Fibroblast of skin of left quadriceps (primary cell): ENCODE results near the gene EYS.
A peak's percentile ranks its signal among the peaks of the same experiment; 100 is the strongest.
"Not testable (repeated sequence)": the region's sequence is repeated elsewhere in the genome, so short reads cannot be mapped to it uniquely, and the experiment has no call there.

Source experiments
- DNase-seq, 2 experiments: peaks; one replicate each; pipeline ENCODE4 v3.0.0-alpha.2; 2013; ENCODE audit warnings: low read depth in 2 of 2

The EYS gene

DNA sequence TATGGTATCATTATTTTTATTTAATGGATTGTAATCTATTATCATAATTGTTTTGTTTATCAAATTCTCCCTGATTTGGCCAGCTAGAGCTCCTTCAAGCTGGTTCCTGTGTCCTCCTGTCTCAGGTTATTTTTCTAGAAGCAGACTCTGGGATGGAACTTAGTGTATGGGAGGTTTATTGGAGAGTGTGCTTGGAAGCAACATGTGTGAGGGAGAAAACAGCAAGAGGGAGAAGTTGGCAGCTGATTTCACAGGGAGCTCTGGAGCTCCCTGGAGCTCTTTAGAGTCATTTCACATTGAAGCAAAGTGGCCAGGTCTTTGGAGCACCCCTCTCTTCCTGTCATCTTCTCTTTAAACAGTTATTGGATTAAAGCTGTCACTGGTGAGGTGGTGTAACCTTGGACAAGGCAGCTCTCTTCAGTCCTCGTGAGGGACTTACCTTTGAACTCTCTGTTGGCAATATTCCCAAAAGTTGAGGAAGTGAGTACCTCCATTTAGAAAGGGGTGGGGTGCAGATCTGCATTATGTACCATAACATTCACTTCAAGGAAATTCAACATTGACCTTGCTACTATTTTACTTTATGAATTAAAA lies 1967.8 kb downstream of the EYS start:
- no peak for DNase-seq

- DNase-seq = not testable (repeated sequence)
Observed at GRCh38 chr6:63738190-63738589, 1968.8 kb downstream of the EYS start.

DNA sequence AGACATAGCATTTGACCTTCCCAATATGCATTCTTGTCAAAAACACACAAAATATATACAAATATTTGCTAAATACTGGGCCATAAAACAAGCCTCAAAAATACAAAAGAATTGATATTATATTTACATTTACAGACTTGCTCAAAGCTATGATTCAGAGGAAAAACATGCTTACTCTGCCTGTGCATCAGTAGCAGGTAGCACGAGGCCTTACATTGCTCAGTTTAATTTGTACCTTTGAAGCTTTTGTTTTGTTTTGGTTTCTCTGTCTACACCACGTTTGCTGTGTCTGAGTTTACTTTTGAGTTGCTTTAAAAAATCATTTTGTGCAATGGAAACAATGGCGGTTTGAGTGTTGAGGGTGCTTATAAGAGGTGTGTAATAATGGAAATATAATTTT lies 1972.1 kb downstream of the EYS start:
- no peak for DNase-seq

DNA sequence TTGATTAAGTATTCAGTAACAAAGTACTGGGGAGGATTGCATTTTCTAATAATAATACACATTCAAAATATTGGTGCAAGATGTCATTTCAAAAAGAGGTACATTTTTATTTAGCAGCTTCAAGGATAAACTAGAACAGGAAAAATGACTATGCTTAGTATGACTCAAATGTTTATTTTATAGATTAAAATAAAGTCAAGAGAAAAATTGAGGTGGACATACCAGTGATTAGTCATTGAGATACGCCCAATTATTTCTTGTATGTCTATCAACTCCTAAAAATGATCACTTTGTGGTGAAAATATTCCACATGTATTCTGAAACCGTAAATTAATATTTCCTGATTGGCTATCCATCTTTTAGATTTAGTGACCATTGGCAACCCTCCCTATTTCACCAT lies 1974.7 kb downstream of the EYS start:
- DNase-seq = no peak

DNA sequence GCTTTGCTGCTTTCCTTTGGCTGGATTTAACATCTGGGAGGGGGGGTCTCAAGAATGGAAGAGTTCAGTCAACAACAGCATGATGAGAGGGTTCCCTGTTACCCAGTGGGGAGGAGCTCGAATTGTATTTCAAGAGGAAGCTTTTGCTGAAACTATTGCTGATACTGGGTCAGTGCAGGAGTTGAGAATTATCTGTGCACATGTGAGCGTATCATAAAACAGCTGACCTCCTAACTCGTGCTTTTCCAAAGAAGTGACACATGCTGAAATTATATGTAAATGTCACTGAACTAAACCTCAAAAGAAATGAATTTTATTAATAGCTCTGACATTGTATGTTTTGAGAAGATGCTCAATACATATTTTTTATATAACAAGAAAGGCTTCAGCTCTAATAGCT lies 1975.1 kb downstream of the EYS start:
- DNase-seq = no peak

DNA sequence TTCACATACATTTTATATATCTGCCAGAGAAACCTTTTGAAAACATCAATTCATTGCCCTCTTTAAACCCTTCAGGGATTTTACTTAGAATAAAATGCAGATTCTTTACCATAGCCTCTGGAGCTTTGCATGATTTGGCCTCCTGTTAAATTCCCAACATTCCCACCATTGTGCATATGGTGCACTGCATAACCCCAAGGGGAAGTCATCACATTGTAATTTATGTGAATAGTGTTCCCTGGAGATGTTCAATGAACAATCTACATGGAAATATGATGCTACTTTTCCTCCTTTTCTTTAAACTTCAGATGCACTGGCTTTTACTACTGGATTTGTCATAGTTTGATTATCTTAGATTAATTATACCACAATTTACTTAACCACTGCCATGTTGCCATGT lies 1976.7 kb downstream of the EYS start:
- DNase-seq = peak; percentile 29 to 33

DNA sequence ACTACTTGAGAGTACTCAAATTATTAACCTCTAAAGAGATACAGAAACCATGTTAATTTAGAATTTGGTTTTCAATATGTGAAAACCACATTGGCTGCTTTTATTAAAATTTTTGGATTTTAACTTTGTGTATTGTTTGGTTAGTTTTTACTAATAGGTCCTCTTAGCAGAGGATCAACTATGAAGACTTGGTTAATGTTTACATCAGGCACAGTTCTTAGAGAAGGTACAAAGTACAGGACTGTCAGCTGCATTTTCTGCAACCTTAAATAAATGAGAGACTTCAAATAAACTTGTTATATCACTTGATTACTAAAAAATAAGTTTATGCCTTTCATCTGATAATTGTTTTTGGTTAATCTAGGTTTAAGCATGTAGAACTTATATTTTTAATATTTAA lies 1982.3 kb downstream of the EYS start:
- DNase-seq = no peak

DNA sequence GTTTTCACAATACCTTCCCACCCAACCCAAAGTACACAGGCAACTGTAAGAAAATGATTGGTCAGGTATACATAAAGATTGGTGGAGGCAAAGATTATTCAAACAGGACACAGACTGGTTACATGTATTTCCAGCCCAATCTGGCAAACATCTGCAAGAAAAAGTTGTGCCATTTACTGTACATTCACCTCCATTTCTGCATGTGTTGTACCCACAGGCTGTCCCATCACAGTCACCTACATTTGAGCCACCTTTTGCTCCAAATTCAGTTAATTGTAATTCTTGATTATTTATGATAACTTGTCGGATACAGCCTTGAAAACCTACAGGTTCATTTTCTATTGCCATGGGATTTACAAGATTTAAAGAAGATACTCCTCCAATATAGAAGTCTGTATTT lies 1985.8 kb downstream of the EYS start:
- DNase-seq = no peak

GRCh38 chr6:63716169-63716568 lies 1990.9 kb downstream of the EYS start:
- no peak for DNase-seq

- no peak for DNase-seq
Observed at GRCh38 chr6:63714091-63714490, 1992.9 kb downstream of the EYS start.

GRCh38 chr6:63713332-63713731 lies 1993.7 kb downstream of the EYS start:
- DNase-seq = no peak

GRCh38 chr6:63709148-63709547 lies 1997.9 kb downstream of the EYS start:
- no peak for DNase-seq

DNA sequence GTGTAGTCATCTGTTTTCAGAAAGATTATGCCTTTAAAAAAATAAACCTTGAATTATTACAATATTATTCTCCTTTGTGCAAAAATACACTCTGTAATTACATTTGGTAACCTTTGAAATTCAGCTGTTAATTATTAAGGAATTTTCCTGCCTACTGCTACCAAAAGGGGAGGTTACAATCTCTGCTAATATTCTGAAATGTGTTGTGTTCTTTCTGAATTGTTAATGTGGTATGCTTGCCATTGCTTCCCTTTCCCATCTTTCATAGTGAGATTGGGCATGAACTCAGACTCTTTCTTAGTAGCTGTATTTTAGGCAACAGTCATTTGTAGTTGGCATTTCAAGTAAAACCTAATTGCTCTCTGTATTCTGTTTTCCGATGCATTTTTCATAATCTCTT lies 1998.4 kb downstream of the EYS start:
- no peak for DNase-seq

DNA sequence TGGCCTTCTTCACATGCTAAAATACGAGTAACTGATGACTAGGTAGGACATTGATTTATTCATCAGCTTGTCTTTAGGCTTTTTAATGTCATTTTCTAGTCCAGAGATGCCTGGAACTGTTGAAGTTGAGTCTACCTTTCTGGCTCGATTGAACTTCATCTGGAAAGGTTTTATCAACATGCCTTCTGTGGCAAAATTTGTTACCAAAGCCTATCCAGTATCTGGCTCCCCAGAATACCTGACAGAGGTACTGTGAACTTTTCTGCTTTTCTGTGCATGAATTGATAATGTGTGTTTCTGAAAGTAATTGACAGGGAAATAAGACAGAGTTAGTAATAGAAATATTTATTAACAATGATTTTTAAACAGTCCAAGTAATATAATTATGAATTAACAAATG lies 2000.4 kb downstream of the EYS start:
- DNase-seq = no peak

DNA sequence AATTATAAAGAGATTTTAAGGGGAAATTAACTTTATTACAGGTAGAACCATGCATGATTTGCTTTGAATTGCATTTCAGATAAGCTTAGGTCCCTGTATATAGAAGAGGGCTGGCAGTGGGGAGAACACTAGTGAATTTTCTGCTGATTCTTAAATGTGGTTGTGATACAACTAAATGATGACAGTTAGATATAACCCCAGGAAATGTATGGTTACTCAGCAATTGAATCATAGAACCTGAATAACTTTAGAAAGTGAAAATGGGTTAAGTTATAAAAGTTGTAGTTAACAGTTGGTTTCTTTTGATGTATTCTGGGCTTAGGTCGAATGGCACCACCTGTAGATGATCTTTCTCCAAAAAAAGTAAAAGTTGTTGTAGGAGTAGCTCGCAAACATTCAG lies 2001.3 kb downstream of the EYS start:
- no peak for DNase-seq

GRCh38 chr6:63690221-63690620 lies 2016.8 kb downstream of the EYS start:
- DNase-seq = no peak

- DNase-seq = no peak
Observed at GRCh38 chr6:63689421-63689820, 2017.6 kb downstream of the EYS start.

DNA sequence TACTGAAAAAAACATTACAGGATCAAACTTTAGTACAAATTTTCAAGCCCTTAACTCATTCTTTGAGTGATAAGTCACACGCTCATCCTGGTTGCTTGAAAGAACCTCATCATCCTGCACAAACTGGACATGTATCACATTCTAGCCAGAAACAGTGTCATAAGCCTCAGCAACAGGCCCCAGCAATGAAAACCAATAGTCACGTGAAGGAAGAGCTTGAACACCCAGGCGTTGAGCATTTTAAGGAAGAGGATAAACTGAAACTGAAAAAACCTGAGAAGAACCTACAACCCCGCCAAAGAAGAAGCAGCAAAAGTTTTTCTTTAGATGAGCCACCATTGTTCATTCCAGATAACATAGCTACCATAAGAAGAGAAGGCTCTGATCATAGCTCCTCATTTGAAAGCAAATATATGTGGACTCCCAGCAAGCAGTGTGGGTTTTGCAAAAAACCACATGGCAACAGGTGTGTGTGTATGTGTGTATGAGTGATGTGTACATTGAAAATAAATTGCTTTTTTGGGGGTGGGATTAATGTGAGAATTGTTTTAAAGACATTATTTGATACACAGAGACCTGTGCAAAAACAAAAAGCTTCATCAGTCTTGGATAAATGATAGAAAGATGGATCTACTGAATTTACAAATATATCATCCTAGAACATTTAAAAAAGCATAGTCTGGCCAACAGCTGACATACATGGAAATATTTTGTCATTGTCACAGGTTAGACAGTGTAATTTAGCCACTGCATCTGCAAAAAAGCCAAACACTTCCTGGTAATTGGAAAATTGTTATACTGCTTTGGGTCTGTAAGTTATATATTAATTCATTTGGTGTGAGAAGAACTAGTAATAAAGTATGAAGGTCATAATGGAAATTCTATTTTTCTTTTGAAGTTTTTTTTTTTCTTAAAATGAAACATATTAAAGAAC lies 2021.3 kb downstream of the EYS start:
- DNase-seq = no peak

GRCh38 chr6:63683071-63683603 lies 2023.9 kb downstream of the EYS start:
- DNase-seq = no peak

DNA sequence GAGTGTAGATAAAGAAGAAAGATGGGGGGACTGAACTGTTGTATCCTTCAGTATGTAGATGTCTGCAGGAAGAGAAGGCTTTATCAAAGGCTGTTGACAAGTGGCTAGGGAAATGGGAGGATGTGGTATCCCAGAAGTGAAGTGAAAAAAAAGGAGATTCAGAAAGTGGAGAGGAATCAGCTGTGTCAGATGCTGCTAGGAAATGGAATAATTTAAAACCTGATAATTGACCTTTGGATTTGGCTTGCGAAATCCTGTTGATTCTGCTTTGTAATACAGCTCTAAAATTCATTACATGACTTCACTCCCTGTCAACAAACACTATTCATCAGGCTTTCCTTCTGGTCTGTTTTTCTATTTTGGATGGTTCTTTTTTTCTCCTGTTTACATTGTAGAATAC lies 2029.7 kb downstream of the EYS start:
- peak; percentile 18 to 19 for DNase-seq

DNA sequence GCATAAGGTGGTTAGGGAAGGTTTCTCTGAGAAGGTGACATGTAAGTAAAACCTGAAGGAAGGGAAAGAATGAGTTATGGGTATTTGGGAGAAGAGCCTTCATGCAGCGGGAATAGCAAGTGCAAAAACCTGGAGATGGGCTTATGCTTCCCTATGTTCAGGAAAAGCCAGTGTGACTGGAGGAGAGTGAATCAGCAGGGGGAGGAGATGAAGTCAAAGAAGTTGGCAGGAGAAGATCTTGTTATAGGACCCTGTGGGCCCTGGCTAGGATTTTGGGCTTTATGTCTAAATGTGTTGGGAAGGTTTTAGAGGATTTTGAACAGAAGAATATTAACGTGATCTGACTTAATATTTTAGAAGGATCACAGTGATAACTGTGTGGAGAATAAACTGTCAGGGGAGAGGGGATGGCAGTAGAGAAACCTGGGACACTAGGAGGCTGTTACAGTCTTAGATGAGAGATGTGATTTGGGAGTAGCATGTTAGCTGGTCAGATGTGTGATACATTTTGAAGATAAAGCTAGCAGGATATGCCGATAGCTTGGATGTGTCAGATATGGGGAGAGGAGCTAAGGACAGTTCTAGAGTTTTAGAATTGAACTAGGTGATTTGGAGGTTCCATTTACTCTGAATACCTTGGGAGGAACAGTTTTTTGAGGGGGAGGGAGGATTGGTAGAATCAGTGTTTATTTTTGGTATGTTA lies 2030.5 kb downstream of the EYS start:
- DNase-seq = no peak

DNA sequence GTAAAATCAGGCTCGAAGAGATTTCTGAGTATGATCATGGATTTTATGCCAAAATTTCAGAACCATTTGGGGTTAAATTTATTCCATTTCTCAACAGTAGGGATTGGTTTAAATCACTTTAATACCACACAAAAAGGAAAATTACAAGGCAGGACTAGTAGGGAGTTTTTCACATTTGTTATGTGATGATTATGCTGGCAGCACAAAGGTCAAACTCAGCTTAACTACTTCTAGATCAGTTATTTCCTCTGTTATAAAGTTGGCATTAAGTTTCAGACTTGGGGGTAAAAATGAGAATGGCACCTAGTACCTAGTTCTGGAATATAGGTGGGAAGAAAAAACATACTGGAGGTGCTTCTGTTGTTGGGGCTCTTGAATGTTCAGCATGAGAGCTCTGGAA lies 2031.9 kb downstream of the EYS start:
- no peak for DNase-seq

DNA sequence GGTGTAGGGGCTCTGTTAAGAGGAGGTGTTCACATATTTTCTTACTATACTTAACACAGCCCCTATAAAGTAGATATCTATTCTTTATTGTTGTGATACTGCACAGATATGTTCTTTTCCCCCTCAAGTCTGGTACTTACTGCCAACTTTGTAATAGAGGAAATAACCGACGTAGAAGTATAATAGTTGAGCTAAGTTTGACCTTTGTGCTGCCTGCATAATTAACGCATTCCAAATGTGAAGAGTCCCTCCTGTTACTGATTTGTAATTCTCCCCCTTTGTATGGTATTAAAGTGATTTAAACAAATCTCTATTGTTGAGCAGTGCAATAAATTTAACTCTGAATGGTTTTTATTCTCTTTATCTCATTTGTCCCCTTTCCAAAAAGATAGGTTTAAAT lies 2032.4 kb downstream of the EYS start:
- DNase-seq = no peak
